Progenitor cell of endocrine pancreas (in vitro differentiated cells): ENCODE data around the gene POC1A. TPM values are rescaled to one million over a fixed set of nuclear protein-coding genes. Genes with fewer than 3 reads are reported as not detected.

Experiments
- DNase-seq: peaks from one replicate; pipeline ENCODE4 v3.0.0; 2021; ENCODE audit warnings: low spot score; ENCODE audit not compliant: unreplicated experiment
- H3K27ac Mint-ChIP-seq: 2 replicates; pipeline ENCODE4 v1.8.0; 2021; ENCODE audit warnings: mild to moderate bottlenecking, moderate library complexity, mixed read lengths
- H3K27me3 Mint-ChIP-seq: 2 replicates; pipeline ENCODE4 v1.8.0; 2021; ENCODE audit warnings: mixed read lengths
- H3K36me3 Mint-ChIP-seq: 2 replicates; pipeline ENCODE4 v1.8.0; 2022; ENCODE audit warnings: mixed read lengths; ENCODE audit not compliant: insufficient read depth
- H3K4me1 Mint-ChIP-seq: 2 replicates; pipeline ENCODE4 v1.8.0; 2021; ENCODE audit warnings: low read depth, mixed read lengths
- H3K4me3 Mint-ChIP-seq: 2 replicates; pipeline ENCODE4 v1.8.0; 2021; ENCODE audit warnings: low read depth, mild to moderate bottlenecking, moderate library complexity, mixed read lengths
- H3K9me3 Mint-ChIP-seq: 2 replicates; pipeline ENCODE4 v1.8.0; 2021; ENCODE audit warnings: low read depth, mixed read lengths
- CTCF ChIP-seq: fragments of 200-600 bp; sonication (generic); IDR thresholded peaks from one replicate; pipeline ENCODE4 v1.5.0; 2021; ENCODE audit warnings: antibody characterized with exemption, mild to moderate bottlenecking; ENCODE audit not compliant: unreplicated experiment
- total RNA-seq: library from RNA; stranded (reverse); gene quantifications from 2 replicates; pipeline ENCODE4 v1.2.1, GENCODE V29; 2021

Gene POC1A
- total RNA-seq, 1 donor from 2014 or later, result 14.5 TPM

- no peak for DNase-seq
- Mint-ChIP-seq H3K27me3 (no peaks in the 10 kb centered on the region), H3K4me3 (no peak overlapping the region), H3K9me3 (no peaks in the 10 kb centered on the region), H3K27ac (no peak overlapping the region), H3K36me3 (no peaks in the 10 kb centered on the region), H3K4me1 (no peaks in the 10 kb centered on the region)
- no peak for TF ChIP-seq CTCF
Observed at GRCh38 chr3:52146811-52147210, 7.4 kb downstream of the POC1A start.

GRCh38 chr3:52146189-52146588 is 8.0 kb downstream of the POC1A start:
- H3K9me3 Mint-ChIP-seq, result no peaks in the 10 kb centered on the region
- no peak for TF ChIP-seq CTCF
- no peak overlapping the region for H3K4me3 Mint-ChIP-seq
- no peaks in the 10 kb centered on the region for H3K27me3 Mint-ChIP-seq
- H3K4me1 Mint-ChIP-seq, result no peaks in the 10 kb centered on the region
- no peak for DNase-seq
- no peaks in the 10 kb centered on the region for H3K36me3 Mint-ChIP-seq
- no peak overlapping the region for H3K27ac Mint-ChIP-seq

GRCh38 chr3:52145736-52146110 is 8.5 kb downstream of the POC1A start:
- Mint-ChIP-seq H3K27me3 (no peaks in the 10 kb centered on the region), H3K27ac (no peak overlapping the region), H3K4me1 (no peaks in the 10 kb centered on the region), H3K9me3 (no peaks in the 10 kb centered on the region), H3K4me3 (no peak overlapping the region), H3K36me3 (no peaks in the 10 kb centered on the region)
- DNase-seq, result no peak
- no peak for TF ChIP-seq CTCF

- Mint-ChIP-seq H3K9me3 (no peaks in the 10 kb centered on the region), H3K27me3 (no peaks in the 10 kb centered on the region), H3K4me1 (no peaks in the 10 kb centered on the region), H3K4me3 (no peak overlapping the region), H3K36me3 (no peaks in the 10 kb centered on the region), H3K27ac (no peak overlapping the region)
- no peak for DNase-seq
- TF ChIP-seq CTCF, result no peak
Observed at GRCh38 chr3:52144796-52145735, 9.2 kb downstream of the POC1A start.

GRCh38 chr3:52144034-52144795 is 10.0 kb downstream of the POC1A start:
- H3K9me3 Mint-ChIP-seq, result no peaks in the 10 kb centered on the region
- H3K36me3 Mint-ChIP-seq, result peaks cover 2% of the 10 kb centered on the region
- peak; percentile 96 for TF ChIP-seq CTCF
- DNase-seq, result peak; percentile 71
- no peaks in the 10 kb centered on the region for H3K4me1 Mint-ChIP-seq
- H3K27me3 Mint-ChIP-seq, result no peaks in the 10 kb centered on the region
- peak overlapping the region; percentile 62 for H3K27ac Mint-ChIP-seq
- no peak overlapping the region for H3K4me3 Mint-ChIP-seq
